ACC112 (cell line): Measurements from ENCODE around the gene OR10A2.
"Not testable (repeated sequence)": the region's sequence is repeated elsewhere in the genome, so short reads cannot be mapped to it uniquely, and the experiment has no call there.

Experiments used
- H2AFZ ChIP-seq: fragments of 200-600 bp; sonication (generic); one replicate; pipeline ENCODE4 v1.6.0; 2017; ENCODE audit warnings: antibody characterized with exemption, low read length; ENCODE audit not compliant: unreplicated experiment
- H3K27ac ChIP-seq: fragments of 200-600 bp; sonication (generic); 2 replicates; pipeline ENCODE4 v1.5.1; 2014; ENCODE audit warnings: low read depth, mild to moderate bottlenecking, antibody characterized with exemption, low read length, moderate library complexity
- H3K27me3 ChIP-seq: fragments of 200-600 bp; sonication (generic); 2 replicates; pipeline ENCODE4 v1.6.1; 2014; ENCODE audit warnings: mild to moderate bottlenecking, antibody characterized with exemption, low read length, moderate library complexity, mixed read lengths; ENCODE audit not compliant: insufficient read depth
- H3K36me3 ChIP-seq: fragments of 200-600 bp; sonication (generic); 2 replicates; pipeline ENCODE4 v1.6.1; 2016; ENCODE audit warnings: mild to moderate bottlenecking, antibody characterized with exemption, low read length, moderate library complexity, mixed read lengths; ENCODE audit not compliant: insufficient read depth
- H3K4me1 ChIP-seq: fragments of 200-600 bp; sonication (generic); one replicate; pipeline ENCODE4 v1.6.1; 2016; ENCODE audit warnings: low read length, mixed read lengths; ENCODE audit not compliant: insufficient read depth, unreplicated experiment, control insufficient read depth
- H3K4me3 ChIP-seq: fragments of 200-600 bp; sonication (generic); 2 replicates; pipeline ENCODE4 v1.5.1; 2014; ENCODE audit warnings: mild to moderate bottlenecking, low read depth, low read length
- H3K79me2 ChIP-seq: fragments of 200-600 bp; sonication (generic); one replicate; pipeline ENCODE4 v1.6.0; 2016; ENCODE audit warnings: low read length; ENCODE audit not compliant: control insufficient read depth, unreplicated experiment, insufficient read depth

OR10A2 gene

DNA sequence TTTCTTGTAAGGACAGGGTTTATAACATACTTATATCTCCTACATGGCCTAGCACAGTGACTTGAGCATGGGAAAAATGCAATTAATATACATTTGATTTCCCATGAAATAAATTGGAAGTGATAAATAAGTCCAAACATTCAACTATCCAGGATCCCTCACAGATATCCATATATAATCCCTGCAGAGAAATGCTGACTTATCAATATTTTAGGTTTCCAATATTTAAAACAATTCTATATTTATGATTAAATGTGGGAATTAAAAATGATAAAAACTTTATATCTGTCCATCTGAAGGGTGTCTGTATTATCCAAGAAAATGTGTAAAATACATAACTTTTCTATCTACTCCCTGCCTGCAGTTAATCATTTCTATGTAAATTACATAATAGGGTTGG lies 19.9 kb downstream of the OR10A2 start:
- Histone ChIP-seq H3K79me2 (no peaks in the 10 kb centered on the region), H3K4me1 (no peaks in the 10 kb centered on the region), H3K4me3 (no peak overlapping the region), H3K27me3 (peaks cover 18% of the 10 kb centered on the region), H3K36me3 (no peaks in the 10 kb centered on the region), H2AFZ (no peak overlapping the region), H3K27ac (no peak overlapping the region)

DNA sequence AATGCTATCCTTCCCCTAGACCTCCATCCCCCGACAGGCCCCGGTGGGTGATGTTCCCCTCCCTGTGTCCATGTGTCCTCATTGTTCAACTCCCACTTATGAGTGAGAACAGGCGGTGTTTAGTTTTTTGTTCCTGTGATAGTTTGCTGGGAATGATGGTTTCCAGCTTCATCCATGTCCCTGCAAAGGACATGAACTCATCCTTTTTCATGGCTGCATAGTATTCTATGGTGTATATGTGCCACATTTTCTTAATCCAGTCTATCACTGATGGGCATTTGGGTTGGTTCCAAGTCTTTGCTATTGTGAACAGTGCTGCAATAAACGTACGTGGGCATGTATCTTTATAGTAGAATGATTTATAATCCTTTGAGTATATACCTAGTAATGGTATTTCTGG lies 24.9 kb downstream of the OR10A2 start:
- H3K36me3 ChIP-seq, H3K4me3 ChIP-seq, H3K27ac ChIP-seq, H2AFZ ChIP-seq, H3K4me1 ChIP-seq, H3K79me2 ChIP-seq: not testable (repeated sequence)
- H3K27me3 ChIP-seq, result peaks cover 18% of the 10 kb centered on the region

DNA sequence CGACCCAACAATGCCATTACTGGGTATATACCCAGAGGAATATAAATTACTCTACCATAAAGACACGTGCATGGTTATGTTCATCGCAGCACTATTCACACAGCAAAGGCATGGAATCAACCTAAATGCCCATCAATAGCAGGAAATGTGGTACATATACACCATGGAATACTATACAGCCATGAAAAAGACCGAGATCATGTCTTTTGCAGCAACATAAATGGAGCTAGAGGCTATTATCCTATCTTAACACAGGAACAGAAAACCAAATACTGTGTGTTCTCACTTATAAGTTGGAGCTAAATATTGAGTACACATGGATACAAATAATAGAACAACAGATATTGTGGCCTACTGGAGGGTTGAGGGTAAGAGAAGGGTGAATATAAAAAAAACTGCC lies 26.0 kb downstream of the OR10A2 start:
- Histone ChIP-seq H3K27me3 (peaks cover 15% of the 10 kb centered on the region), H3K27ac (no peak overlapping the region), H2AFZ (no peak overlapping the region), H3K36me3 (no peaks in the 10 kb centered on the region), H3K4me3 (no peak overlapping the region), H3K79me2 (no peaks in the 10 kb centered on the region), H3K4me1 (no peaks in the 10 kb centered on the region)

DNA sequence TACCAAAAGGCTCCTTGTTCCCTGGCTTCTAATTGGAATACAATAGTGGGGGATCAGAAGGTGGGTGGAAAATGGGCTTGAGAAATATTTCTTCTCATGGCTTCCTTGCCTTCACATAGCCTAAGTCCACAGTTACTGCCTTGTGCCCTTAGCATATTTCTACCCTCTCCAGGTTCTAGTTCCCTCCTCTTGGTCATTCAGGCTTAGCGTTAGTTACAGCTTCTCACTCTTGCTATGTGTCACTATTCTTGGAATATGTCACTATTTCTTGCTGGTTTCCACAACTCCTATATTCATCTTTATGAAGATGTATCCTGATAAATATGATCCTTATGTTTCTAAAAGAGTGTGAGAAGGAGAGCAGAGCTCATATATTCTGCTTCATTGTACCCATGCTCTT lies 27.0 kb downstream of the OR10A2 start:
- Histone ChIP-seq H3K79me2 (no peaks in the 10 kb centered on the region), H3K36me3 (no peaks in the 10 kb centered on the region), H2AFZ (no peak overlapping the region), H3K4me3 (no peak overlapping the region), H3K27ac (no peak overlapping the region), H3K27me3 (0 out of 2 replicates have a peak, but pooled peaks cover 7% of the 10 kb centered on the region), H3K4me1 (no peaks in the 10 kb centered on the region)

DNA sequence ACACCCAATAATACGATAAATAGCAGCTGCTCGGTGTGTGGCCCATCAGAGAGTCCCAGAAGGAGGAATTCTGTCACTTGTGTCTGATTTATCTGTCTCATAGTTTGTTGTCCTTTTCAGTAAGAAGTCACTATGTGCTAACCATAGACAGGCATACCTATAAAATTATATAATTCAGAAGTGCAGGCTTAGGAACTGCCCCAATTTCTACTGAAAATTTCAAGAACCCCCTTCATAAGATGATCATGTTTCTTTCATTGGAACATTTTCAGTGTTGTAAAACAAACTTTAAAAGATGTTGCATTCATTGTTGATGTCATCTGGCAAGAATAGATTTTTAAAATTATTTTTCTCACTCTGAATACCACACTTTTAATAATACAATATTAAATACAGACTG lies 29.5 kb downstream of the OR10A2 start, which contains the start of gene OR2D2:
OR2D2 (minus strand) TSS at position 101 of the 400 bp plus-strand sequence; CDS start at position 101, 0 bp downstream.
- Histone ChIP-seq H3K27me3 (peaks cover 4% of the 10 kb centered on the region), H3K36me3 (no peaks in the 10 kb centered on the region), H2AFZ (no peak within 1 kb of the TSS), H3K4me1 (no peaks in the 10 kb centered on the region), H3K79me2 (no peaks in the 10 kb centered on the region), H3K4me3 (no peak within 1 kb of the TSS), H3K27ac (no peak within 1 kb of the TSS)

DNA sequence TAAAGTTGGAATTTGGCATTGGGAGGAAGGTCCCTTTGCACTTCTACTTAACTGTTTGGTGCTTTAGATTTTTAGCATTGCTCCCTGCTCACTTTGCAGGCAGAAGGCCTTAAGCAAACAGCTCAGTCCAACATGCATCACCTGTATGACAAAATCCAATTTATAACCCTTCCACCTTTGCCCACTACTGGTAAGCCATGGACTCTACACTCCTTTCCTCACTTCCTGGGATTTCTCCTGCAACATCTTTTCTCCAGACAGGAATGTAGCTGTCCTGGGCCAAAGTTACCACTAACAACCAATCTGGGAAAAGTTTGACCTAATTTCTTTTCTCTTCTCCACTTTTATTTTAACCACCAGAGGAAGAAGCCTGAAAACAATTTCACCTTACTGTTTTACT lies 31.2 kb downstream of the OR10A2 start:
- peaks cover 4% of the 10 kb centered on the region for H3K27me3 ChIP-seq

DNA sequence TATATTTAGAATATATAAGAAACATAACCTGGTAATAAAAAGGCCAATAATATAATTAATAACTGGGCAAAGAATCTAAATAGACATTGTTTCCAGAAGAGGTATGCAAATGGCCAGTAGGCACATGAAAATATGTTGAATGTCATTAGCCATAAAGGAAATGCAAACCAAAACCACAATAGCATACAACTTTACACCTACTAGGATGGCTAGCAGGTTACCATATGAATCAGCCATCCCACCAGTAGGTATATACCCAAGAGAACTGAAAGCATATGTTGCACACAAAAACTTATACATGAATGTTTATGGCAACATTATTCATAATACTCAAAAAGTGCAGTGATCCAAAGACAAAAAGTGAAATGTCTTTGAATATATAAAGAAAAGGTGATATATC lies 32.2 kb downstream of the OR10A2 start:
- H2AFZ ChIP-seq, result no peak overlapping the region
- peaks cover 4% of the 10 kb centered on the region for H3K27me3 ChIP-seq
- H3K4me3 ChIP-seq, result no peak overlapping the region
- H3K27ac ChIP-seq, result no peak overlapping the region
- H3K4me1 ChIP-seq, result no peaks in the 10 kb centered on the region
- no peaks in the 10 kb centered on the region for H3K36me3 ChIP-seq
- H3K79me2 ChIP-seq, result no peaks in the 10 kb centered on the region

More for the DNA sequence above, 31.2 kb downstream of the OR10A2 start:
- no peak overlapping the region for H3K4me3 ChIP-seq
- H2AFZ ChIP-seq, result no peak overlapping the region
- H3K36me3 ChIP-seq, result no peaks in the 10 kb centered on the region
- H3K79me2 ChIP-seq, result no peaks in the 10 kb centered on the region
- H3K4me1 ChIP-seq, result no peaks in the 10 kb centered on the region
- H3K27ac ChIP-seq, result no peak overlapping the region

DNA sequence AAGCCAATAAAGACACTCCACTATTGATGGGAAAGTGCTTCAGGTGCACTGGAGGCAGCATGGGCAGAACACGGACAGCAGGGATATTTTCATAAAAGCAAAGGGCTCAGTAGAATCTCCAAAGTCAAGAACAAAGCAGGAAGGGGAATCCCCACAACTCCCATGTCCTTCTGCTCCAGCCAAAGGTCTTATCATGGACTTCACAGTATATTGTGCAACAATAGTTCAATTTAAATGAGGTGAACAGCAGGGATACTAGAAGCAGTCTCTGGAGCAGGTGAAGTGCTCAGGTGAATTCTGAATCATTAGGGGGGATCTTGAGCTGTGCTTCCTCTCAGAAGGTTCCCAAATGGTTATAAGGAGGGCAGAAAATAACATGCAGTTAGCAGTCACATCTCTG lies 36.1 kb downstream of the OR10A2 start:
- H2AFZ ChIP-seq, result no peak overlapping the region
- no peaks in the 10 kb centered on the region for H3K79me2 ChIP-seq
- H3K4me1 ChIP-seq, result no peaks in the 10 kb centered on the region
- H3K36me3 ChIP-seq, result no peaks in the 10 kb centered on the region
- no peak overlapping the region for H3K4me3 ChIP-seq
- peaks cover 4% of the 10 kb centered on the region for H3K27me3 ChIP-seq
- no peak overlapping the region for H3K27ac ChIP-seq

DNA sequence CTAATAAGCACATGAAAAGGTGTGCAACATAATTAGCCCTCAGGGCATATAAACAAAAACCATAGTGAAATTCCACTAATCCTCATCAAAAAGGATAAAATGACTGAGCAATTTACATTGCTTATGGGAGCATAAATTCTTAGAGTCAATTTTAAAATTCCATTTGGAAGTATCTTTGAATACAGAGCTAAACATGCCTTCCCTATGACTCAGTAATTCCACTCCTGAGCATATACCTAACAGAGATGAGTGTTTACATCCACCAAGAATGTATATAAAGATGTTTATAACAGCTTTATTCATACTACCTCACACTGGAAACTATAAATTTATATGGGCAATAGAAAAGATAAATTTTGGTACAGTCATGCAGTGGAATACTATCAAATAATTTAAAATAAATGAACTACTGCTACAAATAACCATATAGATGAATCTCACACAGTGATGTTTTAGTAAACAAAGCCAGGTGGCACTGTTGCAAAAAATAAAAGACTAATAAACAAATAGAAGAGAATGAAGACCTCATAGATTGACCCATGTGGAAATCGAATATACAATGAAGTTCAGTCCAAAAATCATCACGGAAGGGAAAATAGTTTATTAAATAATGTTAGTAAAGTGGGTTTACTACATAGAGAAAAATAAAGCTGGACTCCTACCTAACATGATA lies 37.6 kb downstream of the OR10A2 start:
- H3K36me3 ChIP-seq, result no peaks in the 10 kb centered on the region
- H3K4me3 ChIP-seq, result no peak overlapping the region
- H2AFZ ChIP-seq, result no peak overlapping the region
- H3K4me1 ChIP-seq, result no peaks in the 10 kb centered on the region
- H3K27me3 ChIP-seq, result peaks cover 4% of the 10 kb centered on the region
- no peak overlapping the region for H3K27ac ChIP-seq
- H3K79me2 ChIP-seq, result no peaks in the 10 kb centered on the region

DNA sequence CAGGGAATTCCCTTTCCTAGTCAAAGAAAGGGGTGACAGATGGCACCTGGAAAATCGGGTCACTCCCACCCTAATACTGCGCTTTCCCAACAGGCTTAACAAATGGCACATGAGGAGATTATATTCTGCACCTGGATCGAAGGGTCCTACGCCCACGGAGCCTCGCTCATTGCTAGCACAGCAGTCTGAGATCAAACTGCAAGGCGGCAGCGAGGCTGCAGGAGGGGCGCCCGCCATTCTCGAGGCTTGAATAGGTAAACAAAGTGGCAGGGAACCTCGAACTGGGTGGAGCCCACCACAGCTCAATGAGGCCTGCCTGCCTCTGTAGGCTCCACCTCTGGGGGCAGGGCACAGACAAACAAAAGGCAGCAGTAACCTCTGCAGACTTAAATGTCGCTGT lies 41.9 kb downstream of the OR10A2 start:
- H3K36me3 ChIP-seq, H2AFZ ChIP-seq, H3K4me1 ChIP-seq, H3K4me3 ChIP-seq, H3K79me2 ChIP-seq, H3K27me3 ChIP-seq, H3K27ac ChIP-seq: not testable (repeated sequence)

DNA sequence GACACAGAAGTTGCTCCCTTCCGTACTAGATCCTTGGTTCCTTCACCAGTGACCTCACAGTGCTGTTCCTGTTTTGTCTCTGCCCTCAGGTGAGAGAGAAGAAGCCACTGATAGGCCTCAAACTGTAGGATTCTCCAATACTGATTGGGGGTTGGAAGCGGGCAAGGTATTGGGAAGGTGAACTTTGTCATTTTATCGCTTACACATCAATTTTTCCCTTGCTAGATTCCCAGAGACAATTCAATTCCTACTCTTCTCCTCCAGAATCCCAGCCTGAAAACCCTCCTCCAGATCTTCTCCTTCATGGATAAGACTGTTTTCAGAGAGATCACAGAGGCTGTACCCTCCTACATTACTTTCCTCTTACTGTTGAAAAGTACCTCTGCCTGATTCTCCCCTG lies 48.5 kb downstream of the OR10A2 start:
- no peaks in the 10 kb centered on the region for H3K79me2 ChIP-seq
- no peak overlapping the region for H2AFZ ChIP-seq
- H3K4me1 ChIP-seq, result no peaks in the 10 kb centered on the region
- no peak overlapping the region for H3K27ac ChIP-seq
- H3K4me3 ChIP-seq, result no peak overlapping the region
- no peaks in the 10 kb centered on the region for H3K27me3 ChIP-seq
- no peaks in the 10 kb centered on the region for H3K36me3 ChIP-seq
